HL-60 (cell line): ENCODE measurements around the gene PCGF3.

Experiments used
- DNase-seq, 2 experiments: peaks; one replicate each; pipeline ENCODE4 v3.0.0-alpha.2; 2010 to 2020; ENCODE audit warnings: low read depth in 1 of 2, low spot score in 1 of 2
- H3K27ac ChIP-seq: fragments of 250-450 bp; sonication (Bioruptor Pico); replicated peaks from 2 replicates; pipeline ENCODE4 v1.5.1; 2020; ENCODE audit warnings: mild to moderate bottlenecking, moderate library complexity
- H3K27me3 ChIP-seq: fragments of 250-450 bp; sonication (Bioruptor Pico); 2 replicates; pipeline ENCODE4 v1.5.1; 2021; ENCODE audit warnings: mild to moderate bottlenecking, moderate library complexity; ENCODE audit not compliant: insufficient read depth, poor library complexity, severe bottlenecking
- H3K4me3 ChIP-seq: replicated peaks from 2 replicates; pipeline ENCODE4 v1.5.1; 2011; ENCODE audit warnings: mild to moderate bottlenecking, control low read depth, low read length; ENCODE audit not compliant: insufficient read depth
- GABPA ChIP-seq: IDR thresholded peaks from 2 replicates; pipeline ENCODE4 v1.6.1; 2012; ENCODE audit warnings: low read depth
- POLR2AphosphoS5 ChIP-seq: IDR thresholded peaks from 2 replicates; pipeline ENCODE4 v1.6.1; 2012; ENCODE audit warnings: low read depth
- REST ChIP-seq: IDR thresholded peaks from 2 replicates; pipeline ENCODE4 v1.6.1; 2012; ENCODE audit warnings: low read depth; ENCODE audit not compliant: insufficient replicate concordance
- SPI1 ChIP-seq: IDR thresholded peaks from 2 replicates; pipeline ENCODE4 v1.6.1; 2012; ENCODE audit warnings: low read depth, mild to moderate bottlenecking, borderline replicate concordance
- TF ChIP-seq, protein P1 (sequence below): IDR thresholded peaks from one replicate; pipeline ENCODE4 v1.5.1; 2011; ENCODE audit warnings: low read length, control low read depth, inconsistent platforms; ENCODE audit not compliant: insufficient read depth

The PCGF3 gene

DNA sequence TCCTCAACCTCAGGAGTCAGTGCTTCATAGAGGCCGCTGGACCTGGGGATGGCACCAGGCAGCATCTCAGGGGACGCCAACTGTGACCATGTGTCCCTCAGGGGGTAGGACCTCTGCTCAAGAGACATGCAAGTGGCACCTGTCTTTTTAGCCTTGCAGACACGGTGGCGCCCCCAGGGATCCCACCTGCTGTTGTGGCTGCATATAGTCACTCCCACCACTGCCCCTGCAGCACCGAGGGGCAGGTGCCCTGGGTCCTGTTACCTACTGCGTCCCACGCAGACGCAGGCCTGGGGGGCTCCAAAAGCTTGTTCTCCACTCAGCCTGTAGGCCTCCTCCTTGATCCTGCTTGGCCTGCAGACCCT lies 28.8 kb upstream of the PCGF3 start:
- TF ChIP-seq POLR2AphosphoS5, result no peak
- TF ChIP-seq, protein P1, sequence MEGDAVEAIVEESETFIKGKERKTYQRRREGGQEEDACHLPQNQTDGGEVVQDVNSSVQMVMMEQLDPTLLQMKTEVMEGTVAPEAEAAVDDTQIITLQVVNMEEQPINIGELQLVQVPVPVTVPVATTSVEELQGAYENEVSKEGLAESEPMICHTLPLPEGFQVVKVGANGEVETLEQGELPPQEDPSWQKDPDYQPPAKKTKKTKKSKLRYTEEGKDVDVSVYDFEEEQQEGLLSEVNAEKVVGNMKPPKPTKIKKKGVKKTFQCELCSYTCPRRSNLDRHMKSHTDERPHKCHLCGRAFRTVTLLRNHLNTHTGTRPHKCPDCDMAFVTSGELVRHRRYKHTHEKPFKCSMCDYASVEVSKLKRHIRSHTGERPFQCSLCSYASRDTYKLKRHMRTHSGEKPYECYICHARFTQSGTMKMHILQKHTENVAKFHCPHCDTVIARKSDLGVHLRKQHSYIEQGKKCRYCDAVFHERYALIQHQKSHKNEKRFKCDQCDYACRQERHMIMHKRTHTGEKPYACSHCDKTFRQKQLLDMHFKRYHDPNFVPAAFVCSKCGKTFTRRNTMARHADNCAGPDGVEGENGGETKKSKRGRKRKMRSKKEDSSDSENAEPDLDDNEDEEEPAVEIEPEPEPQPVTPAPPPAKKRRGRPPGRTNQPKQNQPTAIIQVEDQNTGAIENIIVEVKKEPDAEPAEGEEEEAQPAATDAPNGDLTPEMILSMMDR, result no peak
- no peak overlapping the region for H3K27ac ChIP-seq
- DNase-seq, result no peak
- H3K27me3 ChIP-seq, result peaks cover 3% of the 10 kb centered on the region
- no peak overlapping the region for H3K4me3 ChIP-seq

DNA sequence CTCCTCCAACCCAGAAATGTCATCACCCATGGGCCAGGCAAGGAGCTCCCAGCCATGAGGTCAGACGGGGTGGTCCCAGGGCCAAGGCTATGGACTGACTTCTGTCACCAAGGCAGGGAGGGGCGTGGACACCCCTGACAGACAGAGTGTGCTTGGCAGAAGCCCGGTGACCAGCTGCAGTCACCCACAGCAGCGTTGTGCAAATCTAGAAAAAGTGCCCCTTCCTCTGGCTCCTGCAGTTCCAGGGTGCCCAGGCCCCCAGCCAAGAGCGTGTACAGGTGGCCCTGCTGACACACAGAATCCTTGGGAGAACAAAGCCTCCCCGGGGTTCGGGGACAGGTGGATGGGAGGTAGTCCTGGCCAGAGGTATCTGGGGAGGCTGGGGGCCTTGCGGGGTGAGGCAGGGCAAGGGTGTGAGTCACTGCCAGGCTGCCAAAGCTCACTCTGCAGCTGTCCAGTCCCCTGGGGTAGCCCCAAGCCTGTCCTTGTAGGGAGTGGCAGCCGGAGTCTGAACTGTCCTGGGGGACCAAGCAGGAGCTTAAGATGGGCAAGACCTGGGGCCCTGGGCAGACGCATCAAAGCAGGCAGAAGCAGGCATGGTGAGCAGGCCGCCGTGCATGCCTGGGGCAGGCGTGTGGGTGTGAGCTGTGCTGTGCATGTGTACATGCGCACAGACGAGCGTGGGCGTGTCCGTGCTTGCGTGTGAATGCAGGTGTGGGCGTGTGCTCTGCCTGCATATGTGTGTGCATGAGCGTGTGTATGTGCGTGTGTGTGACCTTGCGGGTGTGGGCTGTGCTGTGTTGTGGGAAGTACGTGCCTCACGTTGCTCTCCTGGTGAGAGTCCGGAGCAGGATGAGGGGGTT lies 28.0 kb upstream of the PCGF3 start:
- H3K4me3 ChIP-seq, result no peak overlapping the region
- no peak for DNase-seq
- H3K27ac ChIP-seq, result no peak overlapping the region

DNA sequence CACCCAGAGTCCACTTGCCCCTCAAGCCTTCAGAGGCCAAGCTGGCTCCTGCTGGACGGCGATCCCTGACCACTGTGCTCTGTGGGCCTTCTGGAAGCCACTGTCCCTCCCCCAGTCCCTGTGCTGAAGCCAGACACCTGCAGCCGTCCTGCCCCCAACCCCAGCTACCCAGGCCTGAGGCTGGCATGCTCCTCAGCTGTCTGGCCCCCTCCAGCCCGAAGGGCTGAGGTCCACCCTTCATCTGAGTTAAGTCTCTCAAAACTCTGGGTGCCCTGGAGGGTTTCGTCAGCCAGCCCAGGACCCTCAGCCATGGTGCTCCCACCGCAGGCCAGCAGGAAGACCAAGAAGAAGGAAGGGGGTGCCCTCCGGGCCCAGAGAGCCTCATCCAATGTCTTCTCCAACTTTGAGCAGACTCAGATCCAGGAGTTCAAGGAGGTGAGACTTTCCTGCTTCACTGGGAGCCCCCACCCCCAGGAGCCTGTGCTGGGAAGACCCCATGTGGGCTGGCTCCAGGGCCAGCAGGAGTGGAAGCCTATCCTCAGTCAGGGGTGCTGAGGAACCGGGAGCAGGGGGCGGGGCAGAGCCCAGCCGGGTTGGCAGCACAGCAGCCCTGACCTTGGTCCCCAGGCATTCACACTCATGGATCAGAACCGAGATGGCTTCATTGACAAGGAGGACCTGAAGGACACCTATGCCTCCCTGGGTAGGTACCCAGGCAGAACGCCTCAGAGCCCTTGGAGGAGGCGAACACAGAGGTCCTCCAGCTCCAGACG lies 27.1 kb upstream of the PCGF3 start:
- Histone ChIP-seq H3K4me3 (no peak overlapping the region), H3K27ac (no peak overlapping the region), H3K27me3 (peaks cover 3% of the 10 kb centered on the region)
- no peak for DNase-seq
- TF ChIP-seq, protein P1, result no peak
- TF ChIP-seq GABPA (no peak), REST (no peak), POLR2AphosphoS5 (no peak), SPI1 (no peak)

More for the DNA sequence above, 28.0 kb upstream of the PCGF3 start:
- peaks cover 3% of the 10 kb centered on the region for H3K27me3 ChIP-seq
- TF ChIP-seq, protein P1, result no peak
- no peak for TF ChIP-seq GABPA
- TF ChIP-seq POLR2AphosphoS5, result no peak
- TF ChIP-seq SPI1, result no peak
- TF ChIP-seq REST, result no peak
